Activated T-helper 1 cell treated with Interleukin-2 at 50 U/mL for 16 hours (primary cell): ENCODE results near the gene FRY.

Experiments used
- DNase-seq: peaks from one replicate; pipeline ENCODE4 v3.0.0-alpha.2; 2020; ENCODE audit warnings: low read depth

FRY gene

GRCh38 chr13:32175943-32176342, 144.4 kb downstream of the FRY start:
- no peak for DNase-seq

DNA sequence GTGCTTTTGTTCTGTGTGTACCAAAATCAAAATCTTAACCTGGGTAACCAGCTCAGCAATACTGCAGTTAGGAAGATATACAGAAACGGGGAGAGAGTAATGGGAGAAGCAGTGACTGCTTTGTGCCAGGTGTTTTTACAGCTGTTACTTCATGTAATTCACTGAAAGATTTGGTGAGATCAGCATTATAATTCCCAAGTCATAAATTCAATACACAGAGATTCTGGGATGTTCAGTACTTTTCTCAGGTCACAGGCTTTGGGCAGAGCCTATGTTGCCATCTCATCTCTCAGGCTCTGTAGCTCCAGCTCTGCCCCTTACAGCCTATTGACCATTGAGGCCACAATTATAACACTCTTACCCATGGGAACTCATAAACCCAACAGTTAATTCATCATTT, 145.1 kb downstream of the FRY start:
- DNase-seq = no peak

DNA sequence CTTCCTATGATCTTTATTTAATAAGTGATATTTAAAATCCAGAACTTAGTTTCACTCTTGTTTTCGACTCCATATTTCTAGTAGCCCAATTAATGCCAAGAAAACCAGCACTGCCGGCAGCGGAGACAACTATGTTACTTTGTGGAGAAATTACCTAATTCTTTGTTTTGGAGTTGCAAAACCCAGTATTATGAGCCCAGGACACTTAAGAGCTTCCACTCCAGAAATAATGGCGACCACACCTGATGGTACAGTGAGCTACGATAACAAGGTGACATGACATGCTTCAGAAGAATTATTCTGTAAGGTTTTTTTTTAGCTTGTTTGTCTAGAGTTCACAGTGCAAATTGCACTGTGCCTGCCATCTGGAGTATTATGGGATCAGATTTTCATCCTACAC, 147.2 kb downstream of the FRY start:
- no peak for DNase-seq

DNA sequence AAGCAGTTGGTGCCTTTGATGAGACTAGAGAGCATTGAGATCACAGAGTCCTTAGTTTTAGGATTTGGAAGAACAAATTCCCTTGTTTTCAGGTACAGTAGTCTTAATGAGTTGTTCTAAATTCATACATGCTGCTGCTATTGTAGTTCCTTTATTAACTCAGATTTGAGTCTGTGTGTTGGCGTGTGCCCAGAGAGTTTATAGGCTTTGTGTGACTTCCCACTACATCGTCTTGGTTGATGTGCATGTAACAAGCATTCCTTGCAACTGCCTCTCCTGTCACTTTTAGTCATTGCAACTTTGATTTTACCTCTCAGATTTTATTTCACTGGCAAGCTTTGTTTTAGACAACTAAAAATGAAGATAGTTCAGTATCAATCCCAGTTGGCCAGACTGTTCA, 148.1 kb downstream of the FRY start:
- DNase-seq = no peak

DNA sequence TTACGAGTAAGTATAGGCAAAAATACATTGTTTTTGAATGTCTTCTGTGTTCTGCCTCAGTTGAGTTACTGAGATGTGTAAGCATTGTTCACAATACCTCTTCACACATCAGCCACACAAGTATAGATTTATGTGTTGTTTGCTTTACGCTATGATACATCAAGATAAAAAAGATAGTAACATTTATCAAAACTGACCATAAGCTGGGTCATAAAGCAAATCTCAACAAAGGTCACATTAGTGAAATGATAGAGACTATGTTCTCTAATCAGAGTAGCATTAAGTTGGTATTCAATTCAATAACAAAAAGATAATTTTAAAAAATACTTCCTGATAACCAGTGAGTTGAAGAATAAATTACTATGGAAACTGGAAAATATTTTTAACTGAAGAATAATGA, 156.1 kb downstream of the FRY start:
- DNase-seq = no peak

DNA sequence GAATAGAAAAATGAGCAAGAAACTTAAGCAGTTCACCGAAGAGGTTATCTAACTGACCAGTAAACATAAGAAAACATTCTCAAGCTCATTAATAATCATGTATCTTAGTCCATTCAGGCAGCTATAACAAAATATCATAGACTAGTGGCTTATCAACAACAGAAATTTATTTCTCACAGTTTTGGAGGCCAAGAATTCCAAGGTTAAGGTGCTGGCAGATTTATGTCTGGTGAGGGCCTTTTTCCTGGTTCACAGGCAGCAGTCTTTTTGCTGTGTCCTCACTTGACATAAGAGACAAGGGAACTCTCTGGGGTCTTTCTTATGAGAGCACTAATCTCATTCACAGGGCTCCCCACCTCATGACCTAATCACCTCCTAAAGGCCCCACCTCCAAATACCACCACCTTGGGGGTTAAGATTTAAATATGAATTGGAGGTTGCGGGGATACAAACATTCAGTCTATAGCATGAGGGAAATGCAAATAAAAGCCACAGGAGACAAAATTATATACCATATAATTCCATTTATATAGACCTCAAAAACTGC, 160.0 kb downstream of the FRY start:
- no peak for DNase-seq

GRCh38 chr13:32195713-32196112, 164.1 kb downstream of the FRY start:
- DNase-seq = no peak

GRCh38 chr13:32199168-32199567, 167.6 kb downstream of the FRY start:
- no peak for DNase-seq

DNA sequence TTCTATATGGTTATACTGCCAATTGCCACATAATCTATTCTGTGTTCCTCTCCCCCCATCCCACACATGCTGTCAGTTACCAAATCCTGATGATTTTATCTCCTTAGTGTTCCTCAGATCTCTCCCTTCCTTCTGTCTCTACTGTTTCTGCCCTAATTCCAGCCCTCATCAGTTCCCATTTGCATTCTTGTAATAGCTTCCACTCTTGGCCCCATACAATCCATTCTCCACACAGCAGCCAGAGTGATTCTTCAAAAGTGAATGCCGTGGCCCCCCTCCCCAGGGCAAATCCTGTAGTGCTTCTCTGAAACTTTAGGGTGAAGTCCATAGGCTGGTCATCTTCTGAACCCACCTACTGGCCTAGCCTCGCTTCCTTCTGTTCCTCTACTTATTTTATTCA, 169.2 kb downstream of the FRY start:
- DNase-seq = no peak

- no peak for DNase-seq
Measured at GRCh38 chr13:32201809-32202208, 170.2 kb downstream of the FRY start.

DNA sequence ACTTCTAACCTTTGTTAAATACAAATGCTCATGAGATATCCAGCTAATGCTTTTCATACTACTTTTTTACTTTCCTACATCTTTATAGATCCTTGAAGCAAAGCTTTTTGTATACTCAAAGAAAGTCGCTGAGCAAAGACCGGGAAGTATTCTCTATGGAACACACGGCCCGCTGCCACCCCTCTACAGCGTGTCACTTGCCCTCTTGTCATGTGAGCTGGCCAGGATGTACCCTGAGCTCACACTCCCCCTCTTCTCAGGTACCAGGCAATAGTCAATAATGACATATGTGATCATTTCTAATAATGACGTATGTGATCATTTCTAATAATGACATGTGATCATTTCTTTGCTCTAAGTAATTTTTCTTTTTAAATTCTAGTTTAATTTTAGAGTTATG, 170.7 kb downstream of the FRY start:
- no peak for DNase-seq

- no peak for DNase-seq
Measured at GRCh38 chr13:32203221-32203620, 171.6 kb downstream of the FRY start.

GRCh38 chr13:32203736-32204135, 172.2 kb downstream of the FRY start:
- no peak for DNase-seq

- no peak for DNase-seq
Measured at GRCh38 chr13:32205431-32206096, 174.0 kb downstream of the FRY start.

DNA sequence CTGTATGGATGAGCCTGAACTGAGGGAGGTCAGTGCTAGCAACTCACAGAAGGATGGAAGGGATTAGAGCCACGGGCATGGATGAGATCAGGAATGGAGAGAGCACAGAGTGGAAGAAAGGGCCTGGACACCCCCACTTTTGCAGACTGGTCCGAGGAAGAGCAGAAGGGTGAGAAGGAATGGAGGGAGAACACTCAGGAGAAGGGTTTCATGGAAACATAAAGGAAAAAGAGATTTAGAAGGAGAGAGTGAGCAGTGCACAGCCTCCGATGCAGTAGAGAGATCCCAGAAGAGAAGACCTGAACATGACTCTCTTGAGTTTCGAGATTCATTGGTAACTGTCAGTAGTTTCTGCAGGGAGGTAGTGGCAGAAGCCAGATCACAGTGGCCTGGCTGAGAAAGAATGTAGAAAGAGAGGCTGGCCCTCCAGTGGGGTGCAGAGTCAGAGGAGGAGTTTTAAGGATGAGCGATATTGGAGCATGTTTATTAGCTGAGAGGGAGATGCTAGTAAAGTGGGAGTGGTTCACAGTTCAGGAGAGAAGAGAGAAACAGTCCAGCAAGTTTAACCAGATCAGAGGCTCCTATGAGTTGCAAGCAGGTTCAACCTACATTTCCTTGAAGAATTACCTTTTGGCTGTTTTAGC, 174.6 kb downstream of the FRY start:
- DNase-seq = no peak

DNA sequence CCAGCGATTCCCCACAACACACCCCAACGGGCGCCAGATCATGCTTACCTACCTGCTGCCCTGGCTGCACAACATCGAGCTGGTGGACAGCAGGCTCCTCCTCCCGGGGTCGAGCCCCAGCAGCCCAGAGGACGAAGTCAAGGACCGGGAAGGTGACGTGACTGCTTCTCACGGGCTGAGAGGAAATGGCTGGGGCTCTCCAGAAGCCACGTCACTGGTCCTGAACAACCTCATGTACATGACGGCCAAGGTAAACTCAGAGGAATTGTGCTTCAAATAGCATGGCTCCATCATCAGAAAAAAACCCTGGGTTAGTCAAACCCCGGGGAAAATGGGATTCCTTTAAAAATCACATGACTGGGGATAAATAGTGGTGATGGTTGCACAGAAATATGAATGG, 177.3 kb downstream of the FRY start:
- DNase-seq = no peak

GRCh38 chr13:32209652-32210051, 178.1 kb downstream of the FRY start:
- DNase-seq = no peak

DNA sequence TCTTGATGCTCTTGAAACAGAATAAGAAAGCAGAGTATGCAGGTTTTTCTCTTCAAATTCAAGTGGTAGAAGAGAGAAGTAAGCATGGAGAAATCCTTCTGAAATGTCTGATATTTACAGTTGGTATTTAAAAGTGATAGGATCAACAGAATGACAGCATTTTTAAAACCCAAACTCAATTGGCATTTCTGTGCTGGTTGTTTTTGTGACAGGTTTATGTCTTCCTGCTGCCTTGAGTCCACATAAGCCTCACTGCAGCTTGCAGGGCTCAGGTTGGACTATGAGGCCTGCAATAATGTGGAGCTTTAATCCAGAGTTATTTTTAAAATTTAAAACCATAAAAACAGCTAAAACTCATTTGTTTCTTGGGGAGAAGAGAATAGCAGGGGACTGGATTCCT, 178.5 kb downstream of the FRY start:
- no peak for DNase-seq

GRCh38 chr13:32211813-32212212, 180.2 kb downstream of the FRY start:
- DNase-seq = no peak

GRCh38 chr13:32212421-32212820, 180.8 kb downstream of the FRY start:
- DNase-seq = no peak

GRCh38 chr13:32213626-32214025, 182.1 kb downstream of the FRY start:
- DNase-seq = no peak

DNA sequence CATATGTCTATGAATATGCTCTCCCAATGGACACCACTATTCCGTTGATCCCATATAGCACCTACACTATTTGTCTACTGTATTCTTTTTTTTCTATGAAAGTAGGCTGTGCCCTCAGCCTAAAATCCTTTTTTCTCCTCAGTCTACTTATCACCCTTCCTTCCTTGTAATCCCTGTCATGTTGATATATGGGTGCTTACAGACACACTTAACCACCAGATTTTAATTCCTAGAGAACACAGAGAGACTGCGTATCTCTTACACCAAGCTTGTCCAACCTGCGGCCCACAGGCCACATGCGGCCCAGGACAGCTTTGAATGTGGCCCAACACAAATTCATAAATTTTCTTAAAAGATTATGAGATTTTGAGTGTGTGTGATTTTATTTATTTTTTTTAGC, 182.5 kb downstream of the FRY start:
- no peak for DNase-seq

- DNase-seq = no peak
Measured at GRCh38 chr13:32216281-32216680, 184.7 kb downstream of the FRY start.
